Gastrocnemius medialis (tissue), 4 donors: ENCODE data around the gene SAGE1.
"Not testable (repeated sequence)": the region's sequence is repeated elsewhere in the genome, so short reads cannot be mapped to it uniquely, and the experiment has no call there.

Experiments
- POLR2A ChIP-seq, 2 donors: fragments of 450-650 bp; IDR thresholded peaks; one replicate each; pipeline ENCODE4 v1.6.1; 2017; ENCODE audit warnings: antibody characterized with exemption in 2 of 2, mild to moderate bottlenecking in 2 of 2, moderate library complexity in 2 of 2
- TF ChIP-seq, protein P1 (sequence below), 5 experiments: fragments of 450-650 bp in 3 of 5; fragments of 200-600 bp in 2 of 5; sonication (generic) in 2 of 5; IDR thresholded peaks in 4 of 5; conservative IDR thresholded peaks in 1 of 5; 1 replicate in 4 of 5; 2 replicates in 1 of 5; pipeline ENCODE4 v1.5.1; 2016 to 2019; ENCODE audit warnings: antibody characterized with exemption in 5 of 5, mild to moderate bottlenecking in 3 of 5, moderate library complexity in 3 of 5

DNA sequence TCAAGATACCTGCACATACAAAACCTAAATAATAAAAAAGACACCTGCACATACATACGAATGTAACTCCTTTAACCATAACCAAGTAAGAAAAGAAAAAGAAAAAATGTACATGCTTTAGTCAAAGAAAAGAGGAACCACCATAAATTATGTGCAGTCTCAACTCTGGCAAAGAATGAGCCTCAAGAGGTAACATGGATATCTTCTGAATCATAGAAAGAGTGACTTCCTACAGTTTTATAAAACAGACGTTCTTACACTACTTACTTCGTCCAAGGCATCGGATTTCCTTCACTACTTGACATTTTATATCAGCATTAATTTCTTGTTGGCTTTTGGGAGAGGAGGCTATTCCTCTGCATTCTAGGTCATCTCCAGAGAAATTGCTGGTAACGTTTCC is 10.8 kb upstream of the SAGE1 start:
- TF ChIP-seq, protein P1, sequence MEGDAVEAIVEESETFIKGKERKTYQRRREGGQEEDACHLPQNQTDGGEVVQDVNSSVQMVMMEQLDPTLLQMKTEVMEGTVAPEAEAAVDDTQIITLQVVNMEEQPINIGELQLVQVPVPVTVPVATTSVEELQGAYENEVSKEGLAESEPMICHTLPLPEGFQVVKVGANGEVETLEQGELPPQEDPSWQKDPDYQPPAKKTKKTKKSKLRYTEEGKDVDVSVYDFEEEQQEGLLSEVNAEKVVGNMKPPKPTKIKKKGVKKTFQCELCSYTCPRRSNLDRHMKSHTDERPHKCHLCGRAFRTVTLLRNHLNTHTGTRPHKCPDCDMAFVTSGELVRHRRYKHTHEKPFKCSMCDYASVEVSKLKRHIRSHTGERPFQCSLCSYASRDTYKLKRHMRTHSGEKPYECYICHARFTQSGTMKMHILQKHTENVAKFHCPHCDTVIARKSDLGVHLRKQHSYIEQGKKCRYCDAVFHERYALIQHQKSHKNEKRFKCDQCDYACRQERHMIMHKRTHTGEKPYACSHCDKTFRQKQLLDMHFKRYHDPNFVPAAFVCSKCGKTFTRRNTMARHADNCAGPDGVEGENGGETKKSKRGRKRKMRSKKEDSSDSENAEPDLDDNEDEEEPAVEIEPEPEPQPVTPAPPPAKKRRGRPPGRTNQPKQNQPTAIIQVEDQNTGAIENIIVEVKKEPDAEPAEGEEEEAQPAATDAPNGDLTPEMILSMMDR (IDR thresholded peaks at IDR 0.05 in 4 of 5, conservative IDR thresholded peaks at IDR 0.05 in 1 of 5): not testable (repeated sequence)
- TF ChIP-seq POLR2A (IDR thresholded peaks at IDR 0.05): not testable (repeated sequence)
